ENCODE measurements around the gene INPP5D.

- TF ChIP-seq CTCF (IDR thresholded peaks at IDR 0.05) (no peak), POLR2A (IDR thresholded peaks at IDR 0.05) (no peak), POLR2AphosphoS5 (IDR thresholded peaks at IDR 0.05) (no peak)
Measured at GRCh38 chr2:233062946-233063268, 2.8 kb downstream of the INPP5D start.
